HG03354 (cell line): Measurements from ENCODE around the gene OR1I1.

Source experiments
- ATAC-seq: cut with Tn5 transposase; IDR thresholded peaks from one replicate; pipeline ENCODE4 v1.9.1; 2021; ENCODE audit warnings: mild to moderate bottlenecking; ENCODE audit not compliant: unreplicated experiment, poor library complexity, severe bottlenecking

The OR1I1 gene

GRCh38 chr19:15115762-15116615 lies 34.0 kb downstream of the OR1I1 start:
- no peak for ATAC-seq

GRCh38 chr19:15116856-15117255 lies 34.8 kb downstream of the OR1I1 start:
- ATAC-seq = no peak

GRCh38 chr19:15118248-15118647 lies 36.2 kb downstream of the OR1I1 start:
- ATAC-seq = no peak

DNA sequence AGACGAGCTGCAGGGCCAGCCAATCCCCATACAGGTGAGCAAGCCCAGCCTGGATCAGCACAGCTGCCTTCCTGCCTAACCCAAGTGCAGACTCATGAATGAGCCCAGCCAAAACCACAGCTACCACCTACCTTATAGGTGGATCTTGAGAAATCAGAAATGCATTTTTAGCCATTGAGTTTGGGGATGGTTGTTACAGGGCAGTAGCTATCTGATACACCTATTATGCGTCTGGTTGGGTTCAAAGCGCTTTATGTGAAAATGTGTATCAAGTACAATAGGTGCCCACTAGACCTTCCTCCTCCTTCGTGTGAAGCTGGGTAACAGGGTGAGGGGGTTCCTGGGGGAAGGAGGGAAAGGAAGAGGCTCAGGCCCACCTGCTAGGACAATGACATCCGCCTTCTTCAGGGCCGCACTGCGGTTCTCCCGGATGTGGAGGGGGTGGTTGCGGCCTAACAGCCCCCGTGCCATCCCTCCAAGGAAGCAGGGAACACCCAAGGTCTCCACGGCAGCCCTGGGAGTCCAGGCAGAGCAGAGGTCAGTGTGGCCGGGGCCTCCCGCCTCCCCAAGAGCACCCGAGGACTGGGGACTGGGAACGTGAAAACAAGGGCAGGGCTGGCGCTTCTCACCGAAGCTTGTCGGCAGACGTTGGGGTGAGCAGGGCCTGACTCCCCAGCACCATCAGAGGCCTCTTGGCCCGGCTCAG lies 36.9 kb downstream of the OR1I1 start:
- ATAC-seq = no peak

- no peak for ATAC-seq
Observed at GRCh38 chr19:15120135-15121026, 38.4 kb downstream of the OR1I1 start.

GRCh38 chr19:15122331-15123030 lies 40.5 kb downstream of the OR1I1 start:
- no peak for ATAC-seq

GRCh38 chr19:15123031-15123890 lies 41.2 kb downstream of the OR1I1 start:
- ATAC-seq = no peak

GRCh38 chr19:15123900-15124299 lies 41.9 kb downstream of the OR1I1 start:
- no peak for ATAC-seq

- peak; percentile 1 for ATAC-seq
Observed at GRCh38 chr19:15124572-15125231, 42.7 kb downstream of the OR1I1 start.

- ATAC-seq = peak; percentile 91
Observed at GRCh38 chr19:15125232-15126067, 43.4 kb downstream of the OR1I1 start.

GRCh38 chr19:15126131-15126910 lies 44.3 kb downstream of the OR1I1 start:
- ATAC-seq = no peak

DNA sequence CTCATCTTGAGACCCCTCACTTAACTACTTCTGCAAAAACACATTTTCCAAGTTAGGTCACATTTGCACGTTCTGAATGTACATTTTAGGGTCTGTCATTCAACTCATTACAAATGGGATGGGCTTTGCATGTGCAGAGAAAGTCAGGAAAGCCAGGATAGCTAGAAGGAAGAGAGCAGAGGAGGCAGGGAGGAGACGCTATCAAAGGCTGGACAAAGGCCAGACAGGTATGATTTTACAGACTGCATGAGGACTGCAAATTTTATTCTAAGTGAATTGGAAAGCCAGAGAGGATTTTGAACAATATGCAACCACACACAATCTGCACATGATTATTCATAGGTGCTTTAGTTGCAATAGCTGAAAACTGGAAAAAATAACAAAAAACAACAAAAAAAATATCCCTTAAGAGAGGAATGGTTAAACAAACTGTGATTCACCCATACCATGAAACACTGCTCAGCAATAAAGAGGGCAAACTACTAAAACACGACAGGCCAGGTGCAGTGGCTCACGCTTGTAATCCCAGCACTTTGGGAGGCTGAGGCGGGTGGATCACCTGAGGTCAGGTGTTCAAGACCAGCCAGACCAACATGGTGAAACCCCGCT lies 46.3 kb downstream of the OR1I1 start:
- ATAC-seq = no peak

DNA sequence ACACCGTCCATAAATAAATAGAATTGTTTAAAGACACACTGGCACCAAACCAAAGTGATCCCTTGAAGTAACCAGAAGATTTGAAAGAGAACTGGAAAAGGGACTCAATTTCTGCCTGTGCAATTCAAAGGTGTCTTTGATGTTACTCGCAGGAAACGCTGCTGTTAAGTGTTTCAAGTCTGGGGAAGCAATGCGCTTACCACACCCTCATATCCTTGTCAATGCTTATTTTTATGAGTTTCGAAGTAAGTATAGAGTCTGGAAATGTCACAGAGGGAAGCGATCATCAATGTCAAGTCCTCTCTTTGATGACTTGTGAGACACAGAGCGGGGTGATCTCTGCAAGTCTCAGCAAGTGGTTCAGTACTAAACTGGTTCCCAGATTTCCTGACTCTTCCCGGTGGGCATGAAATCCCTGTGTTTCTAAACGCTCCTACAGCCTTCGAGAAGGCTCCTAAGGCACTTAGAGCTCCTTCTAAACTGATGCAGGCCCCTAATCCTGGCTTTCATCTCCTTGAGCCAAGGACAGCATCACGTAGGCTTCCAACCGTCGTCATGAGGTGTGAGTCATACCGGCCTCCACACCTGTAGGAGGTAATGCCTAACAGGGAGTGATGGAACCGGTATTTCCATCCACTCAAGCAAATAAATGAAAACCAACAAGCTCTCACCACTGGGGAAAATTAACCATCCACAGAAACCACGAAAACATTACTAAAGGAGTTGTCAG lies 48.0 kb downstream of the OR1I1 start:
- ATAC-seq = no peak

- no peak for ATAC-seq
Observed at GRCh38 chr19:15136234-15136954, 54.4 kb downstream of the OR1I1 start.

DNA sequence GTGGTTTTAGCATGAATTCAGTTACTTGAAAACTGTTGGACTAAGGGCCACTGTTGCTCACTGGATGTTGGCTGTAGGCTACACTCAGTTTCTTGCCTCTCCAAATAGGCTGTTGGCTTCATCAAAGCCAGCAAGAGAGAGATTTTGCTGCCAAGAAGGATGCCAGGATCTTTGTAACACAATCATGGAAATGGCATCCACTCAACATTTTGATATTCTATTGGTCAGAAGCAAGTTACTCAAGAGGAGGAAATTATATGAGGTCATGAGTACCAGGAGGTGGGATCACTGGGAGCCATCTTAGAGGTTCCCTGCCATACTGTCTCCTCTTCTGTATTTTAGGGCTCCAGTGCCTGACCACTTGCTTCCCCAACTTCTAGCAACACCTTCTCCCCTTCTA lies 55.8 kb downstream of the OR1I1 start:
- ATAC-seq = no peak
